NCI-H2081 (cell line): ENCODE data around the gene DNAJB4.
"Not testable (repeated sequence)": the region's sequence is repeated elsewhere in the genome, so short reads cannot be mapped to it uniquely, and the experiment has no call there.

Experiments
- DNase-seq, 2 experiments: peaks; one replicate each; lab custom pipeline; 2025; lab: John Stamatoyannopoulos, UW

DNAJB4 gene

GRCh38 chr1:77990629-77991204 is 14.0 kb upstream of the DNAJB4 start:
- no peak for DNase-seq

- DNase-seq: no peak
Observed at GRCh38 chr1:77991638-77992037, 13.1 kb upstream of the DNAJB4 start.

DNA sequence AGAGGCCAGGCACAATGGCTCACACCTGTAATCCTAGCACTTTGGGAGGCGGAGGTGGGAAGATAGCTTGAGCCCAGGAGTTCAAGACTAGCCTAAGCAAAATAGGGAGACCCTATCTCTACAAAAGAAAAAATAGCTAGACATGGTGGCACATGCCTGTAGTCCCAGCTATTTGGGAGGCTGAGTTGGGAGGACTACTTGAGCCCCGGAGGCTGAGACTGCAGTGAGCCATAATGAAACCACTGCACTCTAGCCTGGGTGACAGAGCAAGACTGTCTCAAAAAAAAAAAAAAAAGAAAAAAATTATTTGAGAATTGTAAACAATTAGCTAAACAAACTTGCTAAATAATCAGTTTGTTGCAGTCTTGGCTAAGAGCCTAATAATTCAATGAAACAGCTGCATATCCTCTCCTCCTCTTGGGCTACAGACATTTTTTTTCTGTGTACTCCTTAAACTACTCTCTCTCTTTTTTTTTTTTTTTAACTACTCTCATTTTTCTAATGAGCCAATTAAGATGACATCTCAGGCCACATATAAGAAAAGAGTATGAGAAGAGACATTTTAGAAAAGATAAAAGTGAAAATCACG is 10.5 kb upstream of the DNAJB4 start:
- DNase-seq: no peak

DNA sequence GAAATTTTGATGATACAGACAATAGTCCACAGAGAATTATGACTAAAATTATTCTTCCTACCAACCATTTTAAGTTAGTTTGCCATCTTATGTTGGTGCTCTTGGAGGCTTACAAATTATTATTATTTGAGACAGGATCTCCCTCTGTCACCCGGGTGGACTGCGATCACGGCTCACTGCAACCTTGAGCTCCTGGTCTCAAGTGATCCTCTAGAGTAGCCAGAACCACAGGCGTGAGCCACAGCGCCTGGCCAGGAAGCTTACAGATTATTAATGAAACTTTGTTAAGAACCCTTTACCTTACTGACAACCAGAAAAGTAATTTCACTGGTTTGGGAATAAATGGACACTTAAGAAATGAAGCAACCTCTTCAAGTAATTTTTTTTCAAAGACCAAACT is 8.0 kb upstream of the DNAJB4 start:
- DNase-seq: no peak

GRCh38 chr1:78000536-78000935 is 4.2 kb upstream of the DNAJB4 start:
- DNase-seq: not testable (repeated sequence)

GRCh38 chr1:78003070-78003746 is 1.5 kb upstream of the DNAJB4 start:
- no peak for DNase-seq

GRCh38 chr1:78003882-78004718 is 639 bp upstream of the DNAJB4 start:
- DNase-seq: peak; percentile 15 to 49

GRCh38 chr1:78005448-78005722 is 646 bp downstream of the DNAJB4 start:
- no peak for DNase-seq

- DNase-seq: peak in 1 of 2 experiments; percentile 6
Observed at GRCh38 chr1:78005755-78006154, 1.0 kb downstream of the DNAJB4 start.

DNA sequence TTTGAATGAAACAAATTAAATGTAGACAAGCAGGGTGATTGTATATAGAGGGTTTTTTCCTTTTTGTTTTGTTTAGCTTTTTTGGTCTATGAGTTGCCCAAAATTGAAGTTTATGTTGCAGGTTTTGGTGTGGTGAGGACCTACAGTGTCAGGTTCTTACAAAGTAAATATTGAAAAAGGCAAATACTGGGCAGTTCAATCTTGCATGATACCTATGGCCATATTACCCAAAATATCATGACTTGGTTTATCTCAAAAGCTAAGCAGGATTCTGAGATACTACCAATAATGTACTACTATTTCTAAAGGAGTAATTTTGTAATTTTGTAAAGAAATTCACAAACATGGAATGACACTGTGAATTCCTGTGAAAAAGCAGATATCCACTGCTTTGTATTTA is 1.8 kb downstream of the DNAJB4 start:
- no peak for DNase-seq

- DNase-seq: no peak
Observed at GRCh38 chr1:78007677-78008341, 3.1 kb downstream of the DNAJB4 start.

GRCh38 chr1:78009276-78009675 is 4.5 kb downstream of the DNAJB4 start:
- DNase-seq: no peak

DNA sequence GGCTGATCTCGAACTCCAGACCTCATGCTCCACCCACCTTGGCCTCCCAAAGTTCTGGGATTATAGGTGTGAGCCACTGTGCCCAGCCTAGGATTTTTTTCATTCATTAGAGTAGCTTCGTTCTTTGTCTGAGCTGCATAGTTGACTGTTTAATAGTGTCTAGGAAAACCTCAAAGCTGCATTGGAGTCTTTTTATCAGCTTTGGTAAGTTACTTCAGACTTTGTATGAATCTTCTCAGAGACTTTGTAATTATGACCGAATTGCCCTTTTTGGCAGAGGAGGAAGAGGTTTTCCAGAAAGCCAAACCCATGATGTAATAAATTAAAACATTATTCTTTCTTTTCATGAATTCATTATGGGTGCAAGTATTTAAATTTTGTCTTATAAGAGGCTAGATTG is 5.1 kb downstream of the DNAJB4 start:
- DNase-seq: no peak

GRCh38 chr1:78011050-78011449 is 6.3 kb downstream of the DNAJB4 start:
- DNase-seq: no peak

- DNase-seq: no peak
Observed at GRCh38 chr1:78015148-78015547, 10.4 kb downstream of the DNAJB4 start.

DNA sequence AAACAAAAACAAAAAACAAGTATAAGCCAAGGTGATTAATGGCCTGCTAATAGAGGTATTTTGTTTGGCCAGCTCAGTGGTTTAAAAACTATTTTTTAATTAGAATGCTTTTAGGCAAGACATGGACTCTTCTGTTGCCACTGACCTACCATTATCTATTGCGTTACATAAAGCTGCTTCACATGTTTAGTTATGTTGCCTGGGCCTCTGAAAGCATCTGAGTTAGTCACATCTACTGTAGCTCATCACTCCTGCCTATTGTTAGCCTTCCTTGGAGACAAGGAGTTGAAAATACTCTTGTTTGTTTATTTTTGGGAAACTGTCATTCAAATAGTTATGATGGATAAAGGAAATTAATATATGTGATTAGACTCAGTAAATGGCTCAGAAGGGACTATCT is 14.3 kb downstream of the DNAJB4 start:
- no peak for DNase-seq

DNA sequence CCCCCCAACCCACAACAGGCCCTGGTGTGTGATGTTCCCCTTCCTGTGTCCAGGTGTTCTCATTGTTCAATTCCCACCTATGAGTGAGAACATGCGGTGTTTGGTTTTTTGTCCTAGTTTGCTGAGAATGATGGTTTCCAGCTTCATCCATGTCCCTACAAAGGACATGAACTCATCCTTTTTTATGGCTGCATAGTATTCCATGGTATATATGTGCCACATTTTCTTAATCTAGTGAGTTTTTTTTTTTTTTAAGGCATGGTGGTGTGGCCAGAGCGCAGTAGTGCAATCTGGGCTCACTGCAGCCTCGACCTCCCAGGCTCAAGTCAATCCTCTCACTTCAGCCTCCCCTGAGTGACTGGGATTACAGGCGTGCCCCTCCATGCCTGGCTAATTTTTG is 16.4 kb downstream of the DNAJB4 start:
- not testable (repeated sequence) for DNase-seq

GRCh38 chr1:78029793-78030192 is 25.1 kb downstream of the DNAJB4 start:
- no peak for DNase-seq

GRCh38 chr1:78032996-78033796 is 28.5 kb downstream of the DNAJB4 start:
- no peak for DNase-seq

GRCh38 chr1:78033797-78034172 is 29.0 kb downstream of the DNAJB4 start:
- DNase-seq: no peak

GRCh38 chr1:78035121-78035520 is 30.4 kb downstream of the DNAJB4 start:
- no peak for DNase-seq

- no peak for DNase-seq
Observed at GRCh38 chr1:78036450-78036849, 31.7 kb downstream of the DNAJB4 start.
